Activated T-helper 1 cell treated with anti-CD3 and anti-CD28 coated beads, Interleukin-2, amount 50 U/mL, for 16 hours (primary cell): ENCODE data around the gene RAB20.

ENCODE experiments used
- DNase-seq, 2 donors: peaks; one replicate each; pipeline ENCODE4 v3.0.0-alpha.2; 2020; ENCODE audit warnings: low read depth in 1 of 2, low spot score in 1 of 2

The RAB20 gene

GRCh38 chr13:110531100-110531499 lies 30.4 kb downstream of the RAB20 start:
- DNase-seq, result no peak

- DNase-seq, result no peak
These were observed 31.8 kb downstream of the RAB20 start for GRCh38 chr13:110529522-110530311.

- no peak for DNase-seq
These were observed 32.6 kb downstream of the RAB20 start for GRCh38 chr13:110528911-110529310.

GRCh38 chr13:110528371-110528770 lies 33.2 kb downstream of the RAB20 start:
- DNase-seq, result no peak

- no peak for DNase-seq
These were observed 35.9 kb downstream of the RAB20 start for GRCh38 chr13:110525328-110526319.

GRCh38 chr13:110524541-110525257 lies 36.8 kb downstream of the RAB20 start:
- no peak for DNase-seq

- DNase-seq, result no peak
These were observed 37.5 kb downstream of the RAB20 start for GRCh38 chr13:110523838-110524540.

- no peak for DNase-seq
These were observed 38.3 kb downstream of the RAB20 start for GRCh38 chr13:110523180-110523579.

GRCh38 chr13:110522721-110523120 lies 38.8 kb downstream of the RAB20 start:
- DNase-seq, result no peak

GRCh38 chr13:110521946-110522345 lies 39.6 kb downstream of the RAB20 start:
- DNase-seq, result no peak

GRCh38 chr13:110521296-110521680 lies 40.2 kb downstream of the RAB20 start:
- no peak for DNase-seq

- DNase-seq, result no peak
These were observed 40.9 kb downstream of the RAB20 start for GRCh38 chr13:110520431-110521295.

- DNase-seq, result no peak
These were observed 42.0 kb downstream of the RAB20 start for GRCh38 chr13:110519506-110519905.

- DNase-seq, result no peak
These were observed 42.5 kb downstream of the RAB20 start for GRCh38 chr13:110519046-110519445.

- DNase-seq, result no peak
These were observed 43.0 kb downstream of the RAB20 start for GRCh38 chr13:110518571-110518970.

- DNase-seq, result no peak
These were observed 43.3 kb downstream of the RAB20 start for GRCh38 chr13:110518226-110518525.

GRCh38 chr13:110517505-110518225 lies 43.9 kb downstream of the RAB20 start:
- no peak for DNase-seq

GRCh38 chr13:110516500-110516899 lies 45.0 kb downstream of the RAB20 start:
- no peak for DNase-seq

GRCh38 chr13:110512198-110512740 lies 49.3 kb downstream of the RAB20 start:
- DNase-seq, result no peak
